Hepatocyte (in vitro differentiated cells): ENCODE data around the gene MAD2L2. TPM values are rescaled to one million over a fixed set of nuclear protein-coding genes. Genes with fewer than 3 reads are reported as not detected.

Source experiments
- DNase-seq: peaks from one replicate; pipeline ENCODE4 v3.0.0-alpha.2; 2016; ENCODE audit warnings: low spot score
- H2AFZ ChIP-seq: fragments of 200-600 bp; sonication (generic); 2 replicates; pipeline ENCODE4 v1.6.0; 2016; ENCODE audit warnings: antibody characterized with exemption, mild to moderate bottlenecking
- H3K27ac ChIP-seq: fragments of 200-600 bp; sonication (generic); 2 replicates; pipeline ENCODE4 v1.5.1; 2016; ENCODE audit warnings: mild to moderate bottlenecking
- H3K27me3 ChIP-seq: fragments of 200-600 bp; sonication (generic); 2 replicates; pipeline ENCODE4 v1.6.1; 2016
- H3K36me3 ChIP-seq: fragments of 200-600 bp; sonication (generic); replicated peaks from 2 replicates; pipeline ENCODE4 v1.5.1; 2016; ENCODE audit warnings: low read depth; ENCODE audit not compliant: insufficient read depth
- H3K4me1 ChIP-seq: fragments of 200-600 bp; sonication (generic); 2 replicates; pipeline ENCODE4 v1.5.1; 2016; ENCODE audit warnings: mild to moderate bottlenecking, moderate library complexity; ENCODE audit not compliant: insufficient read depth
- H3K4me2 ChIP-seq: fragments of 200-600 bp; sonication (generic); 2 replicates; pipeline ENCODE4 v1.6.0; 2016
- H3K4me3 ChIP-seq: fragments of 200-600 bp; sonication (generic); 2 replicates; pipeline ENCODE4 v1.5.1; 2016; ENCODE audit warnings: mild to moderate bottlenecking
- H3K79me2 ChIP-seq: fragments of 200-600 bp; sonication (generic); 2 replicates; pipeline ENCODE4 v1.6.0; 2017; ENCODE audit warnings: mild to moderate bottlenecking
- H3K9me2 ChIP-seq: fragments of 200-600 bp; sonication (generic); replicated peaks from 2 replicates; pipeline ENCODE4 v1.6.0; 2017; ENCODE audit warnings: mild to moderate bottlenecking; ENCODE audit not compliant: insufficient read depth
- H3K9me3 ChIP-seq: fragments of 200-600 bp; sonication (generic); 2 replicates; pipeline ENCODE4 v1.5.1; 2016; ENCODE audit warnings: low read depth, mild to moderate bottlenecking
- H4K20me1 ChIP-seq: fragments of 200-600 bp; sonication (generic); 2 replicates; pipeline ENCODE4 v1.6.0; 2016; ENCODE audit warnings: mild to moderate bottlenecking; ENCODE audit not compliant: insufficient read depth, poor library complexity, severe bottlenecking
- CTCF ChIP-seq: fragments of 200-600 bp; sonication (generic); IDR thresholded peaks from 2 replicates; pipeline ENCODE4 v1.5.1; 2016; ENCODE audit warnings: antibody characterized with exemption, mild to moderate bottlenecking; ENCODE audit not compliant: poor library complexity
- EZH2 ChIP-seq: fragments of 200-600 bp; sonication (generic); IDR thresholded peaks from 2 replicates; pipeline ENCODE4 v1.6.1; 2016; ENCODE audit warnings: antibody characterized with exemption, mild to moderate bottlenecking, borderline replicate concordance
- EZH2phosphoT487 ChIP-seq: fragments of 200-600 bp; sonication (generic); IDR thresholded peaks from one replicate; pipeline ENCODE4 v1.6.1; 2018; ENCODE audit warnings: antibody characterized with exemption, mild to moderate bottlenecking, low read depth, moderate library complexity; ENCODE audit not compliant: unreplicated experiment, severe bottlenecking
- WGBS: methylation state at CpG from one replicate; pipeline ENCODE4 v1.1.6; 2016; ENCODE audit warnings: low lambda C conversion rate; ENCODE audit errors: missing lambda C conversion rate; 5-methylcytosine and 5-hydroxymethylcytosine counted together
- polyA plus RNA-seq: library from polyadenylated mRNA; unstranded; fragments of >200 nt; fragmentation: Nextera tagmentation; extraction: Ambion mirVana; gene quantifications from 2 replicates; pipeline ENCODE4 v1.2.1, GENCODE V29; 2016
- total RNA-seq: library from RNA; depleted of rRNA; stranded (reverse); fragments of >200 nt; gene quantifications from 2 replicates; pipeline ENCODE4 v1.2.3, GENCODE V29; 2014

MAD2L2 gene
- total and polyA plus RNA-seq, 2 experiments from 2014 or later: 40.6 to 63.2 TPM

- no peak for DNase-seq
- peak overlapping the region; percentile 98 for H3K4me3 ChIP-seq
- H3K27ac ChIP-seq: peak overlapping the region; percentile 74
- H3K79me2 ChIP-seq: peaks cover 3% of the 10 kb centered on the region
- peaks cover 7% of the 10 kb centered on the region for H3K4me1 ChIP-seq
- H3K9me3 ChIP-seq: no peaks in the 10 kb centered on the region
- H3K9me2 ChIP-seq: no peaks in the 10 kb centered on the region
- H4K20me1 ChIP-seq: no peaks in the 10 kb centered on the region
- H2AFZ ChIP-seq: peak overlapping the region; percentile 94
- 6% methylated on average over 43 of the region's 65 CpGs for WGBS
- no peaks in the 10 kb centered on the region for H3K36me3 ChIP-seq
- TF ChIP-seq EZH2phosphoT487 (no peak), EZH2 (no peak), CTCF (no peak)
- H3K27me3 ChIP-seq: peaks cover 7% of the 10 kb centered on the region
- H3K4me2 ChIP-seq: peak overlapping the region; percentile 98
Observed at GRCh38 chr1:11680270-11681070, 478 bp downstream of the MAD2L2 start.

GRCh38 chr1:11678442-11678841, 2.5 kb downstream of the MAD2L2 start:
- Histone ChIP-seq H3K4me1 (peaks cover 7% of the 10 kb centered on the region), H3K27ac (no peak overlapping the region), H3K79me2 (peaks cover 3% of the 10 kb centered on the region), H4K20me1 (no peaks in the 10 kb centered on the region), H3K9me3 (no peaks in the 10 kb centered on the region), H3K36me3 (no peaks in the 10 kb centered on the region), H2AFZ (no peak overlapping the region), H3K4me3 (no peak overlapping the region), H3K4me2 (no peak overlapping the region), H3K9me2 (no peaks in the 10 kb centered on the region), H3K27me3 (peaks cover 7% of the 10 kb centered on the region)
- WGBS: 94% methylated on average over 2 of the region's 2 CpGs
- TF ChIP-seq EZH2 (no peak), CTCF (no peak), EZH2phosphoT487 (no peak)
- DNase-seq: no peak

GRCh38 chr1:11676386-11677103, 4.4 kb downstream of the MAD2L2 start:
- H3K27ac ChIP-seq: no peak overlapping the region
- H3K9me3 ChIP-seq: no peaks in the 10 kb centered on the region
- no peaks in the 10 kb centered on the region for H3K9me2 ChIP-seq
- H3K36me3 ChIP-seq: no peaks in the 10 kb centered on the region
- DNase-seq: no peak
- no peaks in the 10 kb centered on the region for H4K20me1 ChIP-seq
- no peaks in the 10 kb centered on the region for H3K27me3 ChIP-seq
- no peak overlapping the region for H3K4me3 ChIP-seq
- WGBS: 83% methylated on average over 8 of the region's 10 CpGs
- no peak for TF ChIP-seq CTCF
- H2AFZ ChIP-seq: no peak overlapping the region
- H3K79me2 ChIP-seq: peaks cover 3% of the 10 kb centered on the region
- H3K4me2 ChIP-seq: no peak overlapping the region
- H3K4me1 ChIP-seq: peaks cover under 1% of the 10 kb centered on the region
